Endometrial microvascular endothelial cells (primary cell): Measurements from ENCODE around the gene INKA2. TPM values are rescaled to one million over a fixed set of nuclear protein-coding genes. Genes with fewer than 3 reads are reported as not detected.

Source experiments
- in situ Hi-C: cut with HindIII; loops from 2 replicates; pipeline ENCODE4 v1.10.0; 2017; ENCODE audit warnings: low sequenced_read_pairs, low pct_unique_long_range_greater_than_20kb; ENCODE audit errors: inconsistent ontology term
- total RNA-seq: library from RNA; depleted of rRNA; stranded (reverse); fragments of >200 nt; gene quantifications from one replicate; pipeline ENCODE4 v1.2.3, GENCODE V29; 2015; ENCODE audit errors: inconsistent ontology term

Gene INKA2
- total RNA-seq, result 2.0 TPM

DNA sequence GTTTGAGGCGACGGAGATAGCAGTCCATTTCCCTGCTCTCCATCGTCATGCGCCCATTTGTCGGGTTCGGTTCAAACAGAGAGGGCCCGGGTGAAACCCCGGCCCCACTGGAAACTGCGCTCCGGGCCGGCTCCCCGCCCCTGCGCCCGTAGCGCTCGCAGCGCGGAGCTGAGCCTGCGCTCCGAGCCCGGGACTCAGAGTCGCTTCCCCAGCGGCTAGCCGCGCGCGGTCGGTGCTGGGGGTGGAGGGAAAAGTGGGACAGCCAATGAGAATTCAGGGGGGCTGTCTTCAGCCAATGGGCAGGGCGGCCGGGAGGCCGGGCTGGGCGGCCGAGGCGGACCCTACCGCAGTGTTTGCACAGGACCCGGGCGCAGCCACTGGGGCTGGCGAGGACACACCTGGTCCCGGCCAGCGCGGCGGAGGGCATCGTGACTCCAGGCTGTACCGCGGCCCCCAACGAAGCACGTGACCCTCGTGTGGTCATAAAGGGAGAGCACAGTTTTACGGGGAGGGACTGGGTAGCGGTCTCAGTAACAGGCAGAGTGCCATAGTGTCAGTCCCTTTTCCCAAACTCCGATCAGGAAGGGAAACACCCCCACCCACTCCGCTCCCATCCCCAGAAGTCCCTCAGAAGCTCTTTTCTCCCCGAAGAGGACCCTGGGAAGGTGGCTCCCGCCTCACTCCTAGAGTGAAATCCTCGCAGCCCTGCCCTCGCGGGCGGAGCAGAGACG is at the start of gene INKA2:
INKA2 (minus strand) TSS at position 202 of the 731 bp plus-strand sequence; CDS start at position 49, 153 bp downstream.
- in situ Hi-C loops, result no loop called here

DNA sequence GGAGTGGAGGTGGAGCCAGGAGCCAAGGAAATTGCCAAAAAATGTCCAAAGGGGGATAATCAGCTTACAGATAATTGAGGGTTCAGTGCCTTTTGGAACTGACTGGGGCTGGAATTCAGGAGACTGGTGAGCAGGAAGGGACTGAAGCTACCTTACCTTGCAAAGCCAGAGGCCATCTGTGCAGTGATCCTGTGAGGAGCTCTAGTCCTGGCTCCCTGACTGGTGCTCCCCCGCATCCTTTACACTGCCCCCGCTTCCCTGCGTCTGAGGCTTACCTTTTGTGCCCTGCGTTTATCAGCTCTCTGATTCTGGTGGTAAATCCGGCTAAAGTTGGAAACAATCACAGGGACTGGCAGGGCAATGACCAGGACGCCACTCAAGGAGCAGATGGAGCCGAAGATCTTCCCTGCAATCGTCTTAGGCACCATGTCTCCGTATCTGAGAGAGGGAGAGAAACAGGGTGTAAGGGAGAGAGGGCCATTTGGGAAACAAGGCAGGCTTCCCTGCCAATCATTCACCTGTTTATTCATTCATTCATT is 47.5 kb upstream of the INKA2 start:
- in situ Hi-C loops, result no loop called here

DNA sequence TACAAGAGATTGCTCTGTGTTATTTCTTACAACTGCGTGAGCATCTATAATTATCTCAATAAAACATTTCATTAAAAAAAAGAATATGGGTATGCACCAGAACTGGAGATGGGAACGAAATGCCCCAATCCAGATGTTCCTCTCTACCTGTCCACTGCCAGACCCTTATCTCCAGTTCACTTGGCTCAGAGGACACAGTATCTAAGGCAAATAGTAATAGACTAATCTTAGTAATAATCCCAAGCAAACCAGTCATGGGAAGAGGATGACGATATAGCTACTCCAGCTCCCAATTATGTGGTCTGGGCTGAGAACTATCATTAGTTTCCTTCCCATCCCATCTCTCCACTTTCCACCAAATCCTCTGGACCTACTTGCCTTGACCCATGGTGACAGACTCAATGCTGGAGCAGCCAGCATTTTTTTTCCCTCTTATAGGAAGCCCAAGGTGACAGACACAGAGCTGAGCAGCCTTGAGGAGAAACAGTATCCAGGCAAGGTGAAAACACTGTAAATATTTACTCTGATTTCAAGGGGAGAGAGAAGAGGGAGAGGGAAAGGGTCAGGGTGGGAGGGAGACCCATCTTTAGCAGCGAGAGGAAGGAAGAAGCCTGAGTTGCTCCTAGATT is 45.2 kb upstream of the INKA2 start:
- in situ Hi-C loops, result no loop called here

DNA sequence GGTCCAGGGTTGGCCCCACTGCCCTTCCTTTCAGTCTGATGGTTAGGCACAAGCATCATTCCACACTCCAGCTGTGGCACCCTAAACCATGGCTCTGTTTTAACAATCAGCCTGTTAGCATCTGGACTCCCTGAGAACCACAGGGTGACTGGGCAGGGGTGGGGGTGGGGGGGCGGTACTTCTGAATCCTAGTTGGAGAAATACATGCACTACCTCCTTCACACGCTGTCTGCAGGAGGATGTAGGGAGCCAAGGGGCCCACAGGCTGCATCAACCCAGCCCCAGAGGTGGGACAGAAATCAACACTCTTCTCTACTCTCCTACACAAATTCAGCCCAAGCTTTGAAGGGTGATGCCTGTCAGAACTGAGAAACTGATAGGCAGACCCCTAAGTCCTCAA is 40.4 kb upstream of the INKA2 start:
- in situ Hi-C loops, result no loop called here

DNA sequence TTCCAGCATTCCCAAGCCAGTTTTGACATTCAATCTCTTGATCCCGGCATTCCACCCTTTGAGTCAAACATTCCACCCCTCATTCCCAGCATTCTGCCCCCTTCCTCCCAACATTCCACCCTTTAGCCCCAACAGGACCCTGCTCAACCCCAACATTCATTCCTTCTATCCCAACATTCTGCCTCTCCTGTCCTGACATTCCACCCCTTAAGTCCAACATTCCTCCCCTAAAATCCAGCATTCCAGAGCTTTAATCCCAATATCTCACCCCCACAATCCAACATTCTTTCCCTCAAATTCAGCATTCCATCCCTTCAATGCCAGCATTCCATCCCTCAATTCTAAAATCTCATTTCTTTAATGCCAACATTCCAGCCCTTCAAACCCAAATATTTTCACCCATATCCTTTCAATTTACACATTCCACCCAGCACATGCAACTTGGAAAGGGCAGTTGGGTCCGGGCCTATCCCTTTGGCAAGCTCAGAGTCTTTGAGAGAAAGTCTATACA is 39.4 kb upstream of the INKA2 start:
- in situ Hi-C loops, result no loop called here

DNA sequence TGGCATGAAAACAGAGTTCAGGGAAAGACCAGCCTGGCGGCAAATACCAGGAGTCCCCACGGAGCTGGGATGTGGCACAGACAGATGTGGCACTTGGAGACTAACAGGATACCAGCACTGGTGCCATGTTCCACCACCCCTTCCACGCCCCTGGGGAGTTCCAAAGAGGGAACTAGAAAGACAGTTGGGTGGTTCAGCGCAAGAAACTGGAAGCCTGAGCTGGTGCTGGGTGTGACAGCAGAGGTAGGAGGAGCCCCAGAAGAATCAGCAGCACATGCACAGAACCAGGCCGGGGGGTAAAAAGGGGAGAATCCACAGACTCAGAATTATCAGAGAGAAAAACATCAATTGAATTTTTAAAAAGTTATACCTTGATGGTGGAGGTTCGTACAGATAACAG is 38.9 kb upstream of the INKA2 start:
- in situ Hi-C loops, result no loop called here

DNA sequence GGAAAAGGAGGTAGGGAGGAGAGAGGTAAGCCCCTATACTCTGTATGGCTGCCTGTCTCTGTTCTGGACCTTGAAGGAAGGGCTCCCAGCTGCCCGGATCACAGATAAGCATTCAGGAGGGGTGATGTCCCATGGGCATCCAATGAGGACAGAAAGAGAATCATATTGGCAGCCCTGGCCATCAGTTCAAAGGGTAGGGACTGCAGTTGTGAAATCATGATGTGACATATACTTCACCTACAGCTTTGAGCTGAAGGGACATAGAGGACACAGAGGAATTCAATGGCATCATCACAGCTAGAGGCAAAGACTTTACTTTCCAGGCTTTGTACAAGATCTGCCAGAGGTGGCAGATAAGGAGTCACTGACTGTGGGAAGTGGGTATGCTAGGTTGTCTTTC is 38.1 kb upstream of the INKA2 start:
- in situ Hi-C loops, result no loop called here

DNA sequence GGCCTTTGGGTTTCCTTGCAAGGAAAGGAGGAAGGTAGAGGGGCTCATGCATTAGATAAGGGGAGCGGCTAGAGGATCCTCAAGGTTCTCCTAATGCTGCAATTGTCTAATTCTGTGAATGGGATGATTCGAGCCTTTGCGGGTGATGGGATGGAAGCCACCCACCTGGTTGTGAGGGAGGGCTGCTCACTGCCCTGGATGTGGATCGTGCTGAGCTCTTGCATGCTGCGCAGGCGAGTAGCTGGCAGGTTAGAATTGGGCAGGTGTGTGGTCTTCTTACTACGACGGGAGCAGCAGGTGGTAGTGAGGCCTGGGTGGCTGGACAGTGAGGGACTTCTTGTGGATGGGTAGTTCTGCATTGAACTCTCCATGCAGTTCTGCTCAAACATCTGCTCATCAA is 37.7 kb upstream of the INKA2 start:
- in situ Hi-C loops, result no loop called here

DNA sequence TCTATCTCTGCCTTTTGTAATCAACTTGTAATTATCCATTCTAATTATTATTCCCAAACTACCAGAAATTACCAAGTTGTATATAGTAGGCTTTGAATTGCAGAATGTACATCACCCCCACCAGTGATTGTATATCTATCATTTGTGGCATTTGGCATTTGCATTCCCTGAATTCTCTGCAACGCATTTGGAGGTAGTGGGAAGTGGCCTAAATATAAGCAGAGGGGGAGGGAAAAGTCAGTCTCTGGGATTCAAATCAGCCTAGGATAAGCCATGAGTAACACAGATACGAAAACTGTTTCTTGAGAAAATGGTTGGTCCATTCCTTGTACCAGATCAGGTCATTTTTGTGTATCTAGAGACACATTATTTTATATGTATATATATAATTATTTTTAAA is 37.2 kb upstream of the INKA2 start:
- in situ Hi-C loops, result no loop called here

DNA sequence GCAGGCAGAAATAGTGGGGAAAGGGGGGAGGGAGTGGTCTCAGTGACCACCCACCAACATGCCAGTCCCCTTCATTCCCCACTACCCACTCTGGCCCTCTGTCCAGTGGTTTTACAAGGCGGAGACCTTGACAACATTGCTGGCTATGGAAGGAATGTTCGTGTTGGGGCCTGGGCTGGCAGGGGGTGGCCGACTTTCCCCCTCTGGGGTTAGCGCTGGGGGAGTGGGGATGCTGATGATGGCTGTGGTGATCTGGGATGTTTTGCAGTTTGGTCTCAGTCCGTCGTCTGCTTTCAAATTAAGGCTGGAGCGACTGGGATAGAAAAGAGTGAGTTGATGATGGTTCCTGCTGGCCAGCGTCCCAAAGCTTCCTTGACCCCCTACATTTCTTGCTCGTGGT is 36.8 kb upstream of the INKA2 start:
- in situ Hi-C loops, result no loop called here

DNA sequence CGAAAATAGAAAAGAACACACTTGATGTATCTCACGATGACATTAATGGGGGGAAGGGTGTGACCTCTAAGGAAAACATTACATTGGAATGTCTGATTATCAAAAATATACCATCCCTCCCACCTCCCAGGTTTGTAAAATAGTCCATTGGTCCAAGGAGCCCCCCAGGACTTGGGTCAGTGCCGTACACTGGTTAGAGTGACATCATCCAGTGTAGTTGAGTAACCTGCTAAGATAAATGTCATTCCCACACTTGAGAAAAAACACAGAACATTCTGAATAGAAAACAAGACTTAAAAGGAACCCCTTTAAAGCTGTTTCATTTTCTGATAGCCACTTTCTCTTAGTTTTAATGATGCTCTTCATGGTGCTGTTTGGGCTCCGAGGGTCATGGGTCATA is 31.7 kb upstream of the INKA2 start:
- in situ Hi-C loops, result loop anchor here (25.0 kb wide), 1 partner anchor 284 kb away; no protein-coding TSS in a partner anchor

DNA sequence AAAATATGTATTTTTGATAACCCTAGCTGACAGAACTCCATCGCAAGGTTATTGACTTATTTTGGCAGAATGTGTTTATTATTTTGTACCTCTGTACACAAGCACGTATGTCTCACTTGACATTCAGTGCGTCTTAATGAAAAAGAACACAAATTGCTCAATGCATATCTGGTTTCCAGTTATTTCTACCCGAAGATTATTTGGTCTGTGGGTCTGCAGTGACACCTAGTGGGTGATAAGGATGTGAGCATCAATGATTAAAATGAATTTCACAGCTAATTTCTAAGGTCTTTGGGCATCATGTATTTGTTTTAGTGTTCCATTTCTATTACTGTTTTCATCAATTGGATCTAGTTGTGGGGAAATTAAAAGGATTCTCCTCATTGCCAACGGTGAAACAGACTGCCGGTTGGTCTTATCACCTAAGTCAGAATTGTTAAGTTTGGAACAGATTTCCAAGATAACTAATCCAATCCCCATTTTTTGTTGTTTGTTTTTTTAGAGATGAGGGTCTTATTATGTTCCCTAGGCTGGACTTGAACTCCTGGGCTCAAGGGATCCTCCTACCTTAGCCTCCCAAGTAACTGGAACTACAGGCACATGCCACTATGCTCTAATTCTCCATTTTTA is 30.4 kb upstream of the INKA2 start:
- in situ Hi-C loops, result loop anchor here (25.0 kb wide), 1 partner anchor 282 kb away; no protein-coding TSS in a partner anchor

DNA sequence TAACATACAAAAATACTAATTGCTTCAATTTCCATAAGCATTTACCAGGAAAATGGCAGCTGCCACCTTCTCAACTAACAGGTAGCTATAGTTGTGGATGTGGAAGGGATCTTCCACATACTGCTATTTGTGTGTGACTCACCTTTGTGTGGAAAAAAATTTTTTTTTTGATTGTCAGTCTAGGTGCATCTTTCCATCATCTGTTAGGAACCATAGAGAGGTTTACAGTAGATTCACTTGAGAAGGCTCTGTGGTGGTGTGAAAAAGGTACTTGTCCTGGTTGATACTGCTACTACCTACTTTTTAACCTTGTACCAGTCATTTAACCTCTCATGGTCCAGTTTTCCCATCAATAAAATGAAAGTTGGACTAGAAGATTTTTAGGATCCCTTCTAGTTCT is 29.4 kb upstream of the INKA2 start:
- in situ Hi-C loops, result loop anchor here (25.0 kb wide), 1 partner anchor 281 kb away; no protein-coding TSS in a partner anchor

DNA sequence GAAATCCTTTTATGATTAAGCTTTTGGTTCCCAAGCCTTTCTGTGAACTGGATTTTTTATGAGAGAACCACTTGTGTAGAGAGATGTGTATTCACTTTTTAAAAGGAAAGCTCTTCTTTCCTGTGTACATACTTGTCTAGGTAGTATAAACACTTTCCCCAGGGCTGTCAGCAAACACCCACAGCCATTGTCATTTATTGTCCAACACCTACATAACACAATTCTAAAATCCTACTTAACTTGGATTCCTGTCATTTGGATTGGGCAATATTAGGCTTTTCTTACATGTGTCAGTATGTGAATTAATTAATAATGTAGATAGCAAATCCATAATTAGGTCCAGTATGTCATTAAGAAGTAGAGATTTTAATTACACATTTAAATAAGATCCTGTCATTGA is 28.8 kb upstream of the INKA2 start:
- in situ Hi-C loops, result loop anchor here (25.0 kb wide), 1 partner anchor 281 kb away; no protein-coding TSS in a partner anchor

DNA sequence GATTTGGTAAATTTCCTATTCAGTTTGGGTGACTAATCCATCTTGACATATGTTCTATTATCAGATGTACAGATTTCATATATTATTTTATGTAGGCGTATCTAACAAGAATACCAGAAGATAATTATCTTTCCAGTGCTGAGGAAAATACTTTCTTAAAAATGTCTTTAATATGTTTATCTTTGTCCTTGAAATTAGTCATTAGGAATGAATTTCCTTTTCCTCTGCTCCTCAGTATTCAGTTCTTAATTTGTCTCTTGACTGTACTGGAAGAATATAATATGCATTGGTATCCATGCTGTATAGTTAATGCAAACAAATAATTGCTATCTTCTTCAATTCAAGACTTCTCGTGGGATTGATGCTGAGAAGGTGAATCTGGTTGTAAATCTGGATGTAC is 23.1 kb upstream of the INKA2 start:
- in situ Hi-C loops, result loop anchor here (25.0 kb wide), 1 partner anchor 275 kb away; no protein-coding TSS in a partner anchor

DNA sequence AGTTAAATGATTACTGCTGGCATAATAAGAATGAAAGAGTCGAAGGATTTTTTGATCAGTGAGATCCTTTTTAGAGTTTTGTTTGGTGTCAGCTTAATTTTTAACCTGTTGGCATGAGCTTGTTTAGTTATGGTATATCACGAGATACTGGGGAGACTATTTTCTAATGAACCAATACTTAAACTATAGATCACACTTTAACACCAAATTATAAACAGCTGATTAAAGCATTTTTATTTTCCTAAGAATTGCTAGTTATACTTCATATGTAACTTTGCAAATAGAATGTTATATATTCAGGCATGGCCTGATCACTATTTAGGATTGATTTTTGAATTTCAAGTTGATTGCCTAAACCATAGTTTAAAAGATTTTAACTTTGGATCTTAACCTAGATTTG is 22.5 kb upstream of the INKA2 start:
- in situ Hi-C loops, result loop anchor here (25.0 kb wide), 1 partner anchor 274 kb away; no protein-coding TSS in a partner anchor

DNA sequence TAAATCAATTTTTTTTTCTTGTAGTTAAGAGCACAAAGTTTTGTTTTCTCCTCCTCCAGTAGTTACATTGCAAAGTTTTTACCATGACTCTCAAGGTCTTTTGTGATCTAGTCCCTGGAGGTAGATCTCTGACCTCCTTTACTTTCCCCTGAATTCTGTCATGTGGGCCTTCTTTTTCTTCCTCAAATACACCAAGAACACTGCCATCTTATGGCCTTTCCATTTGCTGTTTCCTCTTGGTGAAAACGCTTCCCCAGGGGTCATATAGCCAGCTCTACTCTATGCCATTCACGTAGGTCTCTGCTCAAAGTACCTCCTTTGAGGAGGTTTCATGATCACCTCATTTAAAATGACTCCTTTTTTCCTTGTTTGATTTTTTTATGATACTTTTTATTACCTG is 19.2 kb upstream of the INKA2 start:
- in situ Hi-C loops, result loop anchor here (25.0 kb wide), 1 partner anchor 271 kb away; no protein-coding TSS in a partner anchor

DNA sequence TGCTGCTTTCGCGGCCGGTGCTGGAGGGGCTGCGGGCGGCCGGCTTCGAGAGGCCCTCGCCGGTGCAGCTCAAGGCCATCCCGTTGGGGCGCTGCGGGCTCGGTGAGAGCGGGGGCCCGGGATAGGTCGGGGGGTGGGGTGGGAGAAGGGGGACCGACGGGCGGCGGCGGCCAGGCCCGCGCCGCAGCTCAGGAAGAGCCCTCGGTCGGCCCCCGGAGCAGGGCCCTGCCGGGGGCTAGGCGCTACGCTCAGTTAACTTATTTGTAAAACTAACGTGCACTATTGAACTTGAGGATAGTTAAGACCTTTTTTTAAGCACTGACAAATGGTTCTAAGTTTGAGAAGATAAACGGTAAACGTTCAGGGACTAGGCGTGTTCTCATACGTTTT is 16.9 kb upstream of the INKA2 start:
- in situ Hi-C loops, result loop anchor here (25.0 kb wide), 1 partner anchor 269 kb away; no protein-coding TSS in a partner anchor
